Activated CD4-positive, alpha-beta T cell treated with anti-CD3 and anti-CD28 coated beads, Interleukin-2, amount 10 ng/mL, durations not matched to agents 7 days and 5 days (primary cell): ENCODE measurements around the gene SLC22A5. TPM values are rescaled to one million over a fixed set of nuclear protein-coding genes. Genes with fewer than 3 reads are reported as not detected.
A peak's percentile ranks its signal among the peaks of the same experiment; 100 is the strongest.

ENCODE experiments used
- CTCF ChIA-PET: fragments of 350-600 bp; sonication (Branson Sonifier 250); formaldehyde crosslinking; loops from one replicate; lab custom pipeline; 2021; ENCODE audit warnings: antibody characterized with exemption; lab: Charles Lee
- POLR2A ChIA-PET: fragments of 350-600 bp; sonication (Branson Sonifier 250); formaldehyde crosslinking; loops from one replicate; lab custom pipeline; 2021; ENCODE audit warnings: antibody characterized with exemption; lab: Charles Lee
- DNase-seq: peaks from one replicate; pipeline ENCODE4 v3.0.0-alpha.2; 2020
- H3K27ac Mint-ChIP-seq: one replicate; pipeline ENCODE4 v1.8.0; 2021; ENCODE audit warnings: mild to moderate bottlenecking, moderate library complexity, mixed read lengths
- H3K27me3 Mint-ChIP-seq: one replicate; pipeline ENCODE4 v1.8.0; 2021; ENCODE audit warnings: mixed read lengths
- H3K36me3 Mint-ChIP-seq: one replicate; pipeline ENCODE4 v1.8.0; 2021; ENCODE audit warnings: low read depth, mixed read lengths
- H3K4me1 Mint-ChIP-seq: one replicate; pipeline ENCODE4 v1.8.0; 2021; ENCODE audit warnings: mixed read lengths
- H3K4me3 Mint-ChIP-seq: one replicate; pipeline ENCODE4 v1.8.0; 2021; ENCODE audit warnings: mild to moderate bottlenecking, moderate library complexity, mixed read lengths
- H3K9me3 Mint-ChIP-seq: one replicate; pipeline ENCODE4 v1.8.0; 2021; ENCODE audit warnings: mixed read lengths
- total RNA-seq, 2 experiments: library from RNA; stranded (reverse); gene quantifications; one replicate each; pipeline ENCODE4 v1.2.3, GENCODE V29; 2021

The SLC22A5 gene
- total RNA-seq, 2 experiments from 2014 or later: 3.2 to 3.6 TPM

DNA sequence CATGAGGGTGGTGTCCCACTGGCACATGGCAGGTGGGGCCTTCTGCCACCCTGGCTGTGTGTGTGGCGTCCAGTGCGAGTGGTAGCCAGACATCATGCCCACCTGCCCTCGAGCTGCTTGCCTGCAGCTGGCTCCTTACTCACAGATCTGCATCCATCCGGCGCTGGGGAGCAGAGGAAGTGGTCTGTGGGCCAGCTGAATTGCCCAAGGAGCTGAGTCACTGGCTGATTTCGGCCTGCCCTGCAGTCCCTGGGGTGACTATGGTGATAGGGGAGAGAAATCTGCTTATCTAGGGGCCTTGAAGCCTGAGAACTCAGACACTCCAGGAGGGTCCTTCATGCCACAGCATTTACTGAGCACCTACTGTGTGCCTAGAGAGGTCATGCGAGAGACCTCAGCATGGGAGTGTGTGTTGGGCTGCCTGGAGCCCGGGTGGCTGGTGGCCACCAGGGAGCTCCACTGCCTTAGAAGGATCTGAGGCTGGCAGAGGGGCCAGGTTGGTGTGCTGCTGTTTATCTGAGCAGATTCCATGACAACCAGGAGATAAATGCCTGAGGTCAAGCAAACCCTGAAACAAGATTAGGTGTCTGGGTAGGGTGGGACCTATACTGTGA is 57.1 kb downstream of the SLC22A5 start:
- Mint-ChIP-seq H3K4me3 (peak overlapping the region; percentile 66), H3K36me3 (peaks cover 77% of the 10 kb centered on the region), H3K27ac (peak overlapping the region; percentile 98), H3K27me3 (no peaks in the 10 kb centered on the region), H3K9me3 (no peaks in the 10 kb centered on the region), H3K4me1 (peaks cover 98% of the 10 kb centered on the region)
- peak; percentile 70 for DNase-seq
- CTCF ChIA-PET: interaction anchor here (0.5 to 7.8 kb wide), 25 partner anchors 10 to 289 kb away, joined by 3 to 62 read pairs (median 6); partner anchors contain the start of gene IRF1
- POLR2A ChIA-PET: interaction anchor here (0.6 to 3.0 kb wide), 10 partner anchors 16 to 71 kb away, joined by 3 to 21 read pairs (median 4); partner anchors contain the start of gene IRF1

- peak; percentile 74 for DNase-seq
- peaks cover 76% of the 10 kb centered on the region for H3K36me3 Mint-ChIP-seq
- peak overlapping the region; percentile 98 for H3K27ac Mint-ChIP-seq
- H3K4me3 Mint-ChIP-seq: peak overlapping the region; percentile 66
- peaks cover 99% of the 10 kb centered on the region for H3K4me1 Mint-ChIP-seq
- no peaks in the 10 kb centered on the region for H3K27me3 Mint-ChIP-seq
- ChIA-PET CTCF (interaction anchor here (0.6 to 7.8 kb wide), 20 partner anchors 9 to 288 kb away, joined by 3 to 62 read pairs (median 8); partner anchors contain the start of gene IRF1), POLR2A (interaction anchor here (0.6 to 3.0 kb wide), 9 partner anchors 17 to 70 kb away, joined by 3 to 21 read pairs (median 4); partner anchors contain the start of gene IRF1)
- H3K9me3 Mint-ChIP-seq: no peaks in the 10 kb centered on the region
Observed at GRCh38 chr5:132427281-132428146, 58.0 kb downstream of the SLC22A5 start.

- H3K4me3 Mint-ChIP-seq: peak overlapping the region; percentile 66
- H3K9me3 Mint-ChIP-seq: no peaks in the 10 kb centered on the region
- peaks cover 76% of the 10 kb centered on the region for H3K36me3 Mint-ChIP-seq
- peaks cover 99% of the 10 kb centered on the region for H3K4me1 Mint-ChIP-seq
- CTCF ChIA-PET: interaction anchor here (1.0 to 7.8 kb wide), 12 partner anchors 9 to 69 kb away, joined by 3 to 62 read pairs (median 12); partner anchors contain the start of gene IRF1
- peak overlapping the region; percentile 98 for H3K27ac Mint-ChIP-seq
- no peak for DNase-seq
- POLR2A ChIA-PET: interaction anchor here (0.6 to 3.0 kb wide), 4 partner anchors 38 to 68 kb away, joined by 4 to 19 read pairs (median 6); partner anchors contain the start of gene IRF1
- H3K27me3 Mint-ChIP-seq: no peaks in the 10 kb centered on the region
Observed at GRCh38 chr5:132428147-132428482, 58.6 kb downstream of the SLC22A5 start.

- CTCF ChIA-PET: interaction anchor here (1.0 to 7.8 kb wide), 8 partner anchors 9 to 68 kb away, joined by 3 to 62 read pairs (median 8); no protein-coding TSS in a partner anchor
- Mint-ChIP-seq H3K27me3 (no peaks in the 10 kb centered on the region), H3K27ac (peak overlapping the region; percentile 98), H3K4me1 (peaks cover 94% of the 10 kb centered on the region), H3K9me3 (no peaks in the 10 kb centered on the region), H3K4me3 (no peak overlapping the region), H3K36me3 (peaks cover 71% of the 10 kb centered on the region)
- POLR2A ChIA-PET: interaction anchor here (0.6 kb wide), 2 partner anchors 56 to 62 kb away, joined by 4 to 5 read pairs; partner anchors contain the start of gene IRF1
- DNase-seq: no peak
Observed at GRCh38 chr5:132428484-132429462, 59.3 kb downstream of the SLC22A5 start.

GRCh38 chr5:132429463-132430440 is 60.2 kb downstream of the SLC22A5 start:
- Mint-ChIP-seq H3K4me1 (peaks cover 94% of the 10 kb centered on the region), H3K36me3 (peaks cover 73% of the 10 kb centered on the region), H3K27me3 (no peaks in the 10 kb centered on the region), H3K27ac (peak overlapping the region; percentile 70), H3K9me3 (no peaks in the 10 kb centered on the region), H3K4me3 (no peak overlapping the region)
- DNase-seq: no peak
- CTCF ChIA-PET: interaction anchor here (0.9 to 7.8 kb wide), 7 partner anchors 8 to 40 kb away, joined by 3 to 53 read pairs (median 7); no protein-coding TSS in a partner anchor
- POLR2A ChIA-PET: no interaction called here

- no peak for DNase-seq
- H3K4me3 Mint-ChIP-seq: no peak overlapping the region
- H3K27ac Mint-ChIP-seq: peak overlapping the region; percentile 47
- CTCF ChIA-PET: interaction anchor here (0.9 to 2.3 kb wide), 8 partner anchors 12 to 1609 kb away, joined by 3 to 13 read pairs (median 4); no protein-coding TSS in a partner anchor
- H3K36me3 Mint-ChIP-seq: peaks cover 79% of the 10 kb centered on the region
- POLR2A ChIA-PET: interaction anchor here (0.7 kb wide), 1 partner anchor 26 kb away, joined by 3 read pairs; no protein-coding TSS in a partner anchor
- no peaks in the 10 kb centered on the region for H3K9me3 Mint-ChIP-seq
- peaks cover 94% of the 10 kb centered on the region for H3K4me1 Mint-ChIP-seq
- no peaks in the 10 kb centered on the region for H3K27me3 Mint-ChIP-seq
Observed at GRCh38 chr5:132430746-132431145, 61.2 kb downstream of the SLC22A5 start.

- DNase-seq: no peak
- no peaks in the 10 kb centered on the region for H3K9me3 Mint-ChIP-seq
- ChIA-PET CTCF (interaction anchor here (0.9 to 2.3 kb wide), 5 partner anchors 10 to 34 kb away, joined by 3 to 13 read pairs (median 7); no protein-coding TSS in a partner anchor), POLR2A (no interaction called here)
- H3K36me3 Mint-ChIP-seq: peaks cover 76% of the 10 kb centered on the region
- H3K4me1 Mint-ChIP-seq: peaks cover 92% of the 10 kb centered on the region
- H3K4me3 Mint-ChIP-seq: no peak overlapping the region
- no peaks in the 10 kb centered on the region for H3K27me3 Mint-ChIP-seq
- peak overlapping the region; percentile 34 for H3K27ac Mint-ChIP-seq
Observed at GRCh38 chr5:132431632-132432031, 62.1 kb downstream of the SLC22A5 start.

GRCh38 chr5:132433141-132433540 is 63.6 kb downstream of the SLC22A5 start:
- no peak for DNase-seq
- peaks cover 92% of the 10 kb centered on the region for H3K4me1 Mint-ChIP-seq
- no peaks in the 10 kb centered on the region for H3K9me3 Mint-ChIP-seq
- H3K27ac Mint-ChIP-seq: no peak overlapping the region
- POLR2A ChIA-PET: no interaction called here
- no peaks in the 10 kb centered on the region for H3K27me3 Mint-ChIP-seq
- peaks cover 79% of the 10 kb centered on the region for H3K36me3 Mint-ChIP-seq
- H3K4me3 Mint-ChIP-seq: no peak overlapping the region
- CTCF ChIA-PET: interaction anchor here (1.6 kb wide), 1 partner anchor 10 kb away, joined by 3 read pairs; no protein-coding TSS in a partner anchor

DNA sequence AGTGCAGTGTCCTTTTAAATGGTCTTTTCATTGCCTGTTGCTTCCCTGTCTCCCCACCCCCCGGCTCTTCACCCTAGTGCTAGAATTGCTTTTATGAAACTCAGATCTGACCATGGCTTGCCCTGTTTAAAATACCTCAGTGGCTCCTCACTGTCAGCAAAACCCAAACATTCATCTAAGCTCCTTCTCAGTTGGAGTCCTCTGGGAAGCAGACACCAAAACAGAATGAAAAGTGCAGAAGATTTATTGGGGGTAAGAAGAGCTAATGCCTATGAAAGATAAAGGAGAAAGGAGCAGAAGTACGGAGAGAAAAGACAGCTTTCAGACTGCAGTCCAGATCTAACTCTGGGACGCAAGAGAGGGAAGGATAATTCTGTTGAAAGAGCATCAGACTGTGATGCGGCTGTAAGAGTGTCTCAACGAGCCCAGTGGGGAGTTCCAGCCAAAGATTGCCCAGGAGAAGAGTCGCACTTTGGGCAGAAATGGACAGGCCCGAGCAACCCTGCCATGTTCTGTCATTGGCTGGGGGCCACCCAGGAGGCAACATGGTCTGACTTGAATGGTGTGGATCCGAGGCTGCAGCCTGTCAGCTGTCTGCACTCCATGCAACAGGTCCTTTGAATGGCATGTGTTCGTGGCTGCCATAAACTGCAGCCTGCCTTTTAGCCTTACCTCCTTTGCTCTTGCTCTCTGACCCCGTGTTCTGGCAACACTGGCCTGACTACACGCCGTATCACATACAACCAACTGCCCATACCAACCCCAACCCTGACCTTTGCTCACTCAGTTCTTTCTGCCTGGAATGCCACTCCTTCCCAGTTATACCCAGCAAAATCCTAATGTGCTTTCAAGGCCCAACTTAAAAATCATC is 65.1 kb downstream of the SLC22A5 start:
- no peaks in the 10 kb centered on the region for H3K9me3 Mint-ChIP-seq
- peak overlapping the region; percentile 15 for H3K27ac Mint-ChIP-seq
- peaks cover 72% of the 10 kb centered on the region for H3K36me3 Mint-ChIP-seq
- ChIA-PET POLR2A (no interaction called here), CTCF (interaction anchor here (0.7 to 5.2 kb wide), 6 partner anchors 8 to 38 kb away, joined by 3 to 26 read pairs (median 4); no protein-coding TSS in a partner anchor)
- no peak overlapping the region for H3K4me3 Mint-ChIP-seq
- peaks cover 92% of the 10 kb centered on the region for H3K4me1 Mint-ChIP-seq
- DNase-seq: no peak
- H3K27me3 Mint-ChIP-seq: no peaks in the 10 kb centered on the region

DNA sequence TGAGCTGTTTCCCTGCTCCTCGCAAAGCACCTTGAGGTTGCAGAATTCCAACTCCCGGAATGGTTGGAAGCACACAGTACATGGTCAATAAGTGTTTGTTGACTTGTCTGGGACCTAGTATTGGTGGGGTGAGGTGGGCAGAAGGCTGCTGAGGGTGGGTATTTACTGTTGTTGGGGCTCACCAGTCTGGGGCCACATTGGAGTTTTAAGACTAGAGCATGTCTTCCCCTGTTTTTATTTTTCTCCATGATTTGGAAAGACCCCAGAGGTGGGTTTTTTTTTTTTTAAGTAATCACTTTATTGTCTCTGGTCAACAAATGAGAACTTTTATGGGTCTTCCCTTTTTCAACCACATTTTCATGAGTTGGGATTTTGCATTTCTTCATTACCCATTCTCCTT is 65.9 kb downstream of the SLC22A5 start:
- no peak overlapping the region for H3K4me3 Mint-ChIP-seq
- H3K36me3 Mint-ChIP-seq: peaks cover 69% of the 10 kb centered on the region
- no peaks in the 10 kb centered on the region for H3K27me3 Mint-ChIP-seq
- H3K27ac Mint-ChIP-seq: no peak overlapping the region
- POLR2A ChIA-PET: no interaction called here
- CTCF ChIA-PET: interaction anchor here (0.9 to 5.2 kb wide), 4 partner anchors 9 to 36 kb away, joined by 3 to 26 read pairs (median 8); no protein-coding TSS in a partner anchor
- peaks cover 91% of the 10 kb centered on the region for H3K4me1 Mint-ChIP-seq
- H3K9me3 Mint-ChIP-seq: no peaks in the 10 kb centered on the region
- no peak for DNase-seq
